IMR-90 (cell line): ENCODE results near the gene TBC1D32. TPM values are rescaled to one million over a fixed set of nuclear protein-coding genes. Genes with fewer than 3 reads are reported as not detected.

Source experiments
- ATAC-seq: fragments of 200-7000 bp; cut with Tn5 transposase; 2 replicates; pipeline ENCODE4 v1.9.1; 2020; ENCODE audit warnings: low read depth, mild to moderate bottlenecking, moderate library complexity
- BruUV-seq: library from RNA; stranded (reverse); fragments of 400-500 nt; replicated peaks from 2 replicates; lab custom pipeline; 2021; lab: Mats Ljungman, UMichigan
- CTCF ChIA-PET: fragments of 300-600 bp; formaldehyde crosslinking; extraction: SDS; loops from one replicate; lab custom pipeline; 2021; ENCODE audit warnings: antibody characterized with exemption; lab: Yijun Ruan, JAX
- POLR2A ChIA-PET: fragments of 300-600 bp; sonication (Branson Sonifier 250); formaldehyde crosslinking; loops from one replicate; lab custom pipeline; 2022; ENCODE audit warnings: antibody characterized with exemption; ENCODE audit not compliant: unreplicated experiment; lab: Charles Lee
- DNase-seq: peaks from one replicate; pipeline ENCODE4 v3.0.0; 2013
- H2AFZ ChIP-seq: replicated peaks from 2 replicates; pipeline ENCODE3; 2013; ENCODE audit warnings: low read length, mild to moderate bottlenecking; ENCODE audit not compliant: poor library complexity
- H2AK5ac ChIP-seq: 2 replicates; pipeline ENCODE4 v1.6.1; 2013; ENCODE audit warnings: low read depth, low read length, inconsistent platforms
- H2AK9ac ChIP-seq: replicated peaks from 2 replicates; pipeline ENCODE3; 2013; ENCODE audit warnings: mild to moderate bottlenecking, low read depth, low read length, moderate library complexity; ENCODE audit not compliant: poor library complexity
- H2BK120ac ChIP-seq: 2 replicates; pipeline ENCODE4 v1.6.1; 2013; ENCODE audit warnings: low read depth, low read length, inconsistent platforms
- H2BK15ac ChIP-seq: 3 replicates; pipeline ENCODE4 v1.6.1; 2013; ENCODE audit warnings: low read depth, low read length, inconsistent platforms
- H2BK20ac ChIP-seq: 2 replicates; pipeline ENCODE4 v1.6.1; 2013; ENCODE audit warnings: low read depth, mild to moderate bottlenecking, inconsistent platforms, low read length, moderate library complexity
- H2BK5ac ChIP-seq: 2 replicates; pipeline ENCODE4 v1.6.1; 2013; ENCODE audit warnings: mild to moderate bottlenecking, low read depth, low read length, inconsistent platforms; ENCODE audit not compliant: poor library complexity, severe bottlenecking
- H3K14ac ChIP-seq: replicated peaks from 2 replicates; pipeline ENCODE4 v1.6.1; 2013; ENCODE audit warnings: low read depth, low read length, inconsistent platforms
- H3K18ac ChIP-seq: 2 replicates; pipeline ENCODE4 v1.6.1; 2013; ENCODE audit warnings: low read depth, low read length, control low read depth
- H3K23ac ChIP-seq: 2 replicates; pipeline ENCODE4 v1.6.1; 2013; ENCODE audit warnings: low read depth, low read length, inconsistent platforms
- H3K27ac ChIP-seq: 2 replicates; pipeline ENCODE4 v1.5.1; 2013; ENCODE audit warnings: mild to moderate bottlenecking, control low read depth, low read length; ENCODE audit not compliant: insufficient read depth
- H3K27me3 ChIP-seq: 2 replicates; pipeline ENCODE4 v1.6.1; 2013; ENCODE audit warnings: low read length; ENCODE audit not compliant: control insufficient read depth, insufficient read depth
- H3K36me3 ChIP-seq: 2 replicates; pipeline ENCODE4 v1.6.1; 2013; ENCODE audit warnings: low read length, mixed read lengths; ENCODE audit not compliant: control insufficient read depth, insufficient read depth
- H3K4ac ChIP-seq: 2 replicates; pipeline ENCODE4 v1.6.1; 2013; ENCODE audit warnings: low read depth, low read length, inconsistent platforms
- H3K4me1 ChIP-seq: 2 replicates; pipeline ENCODE4 v1.6.1; 2013; ENCODE audit warnings: low read length, mixed read lengths; ENCODE audit not compliant: control insufficient read depth, insufficient read depth
- H3K4me2 ChIP-seq: 2 replicates; pipeline ENCODE4 v1.6.1; 2013; ENCODE audit warnings: low read depth, mild to moderate bottlenecking, control low read depth, low read length, moderate library complexity
- H3K4me3 ChIP-seq: 2 replicates; pipeline ENCODE4 v1.5.1; 2013; ENCODE audit warnings: low read depth, mild to moderate bottlenecking, control low read depth, low read length, moderate library complexity; ENCODE audit not compliant: insufficient read depth
- H3K56ac ChIP-seq: 2 replicates; pipeline ENCODE4 v1.6.1; 2013; ENCODE audit warnings: low read length, inconsistent platforms; ENCODE audit not compliant: insufficient read depth; ENCODE audit errors: extremely low read depth
- H3K79me1 ChIP-seq, 2 experiments: 2 replicates each; pipeline ENCODE4 v1.6.1; 2013; ENCODE audit warnings: low read length in 2 of 2, inconsistent platforms in 1 of 2, low read depth in 1 of 2
- H3K9ac ChIP-seq: 2 replicates; pipeline ENCODE4 v1.6.1; 2013; ENCODE audit warnings: low read depth, low read length, control low read depth
- H3K9me1 ChIP-seq: 2 replicates; pipeline ENCODE4 v1.6.1; 2013; ENCODE audit warnings: low read length, inconsistent platforms; ENCODE audit not compliant: insufficient read depth
- H3K9me3 ChIP-seq: 2 replicates; pipeline ENCODE4 v1.6.1; 2013; ENCODE audit warnings: low read length; ENCODE audit not compliant: control insufficient read depth, insufficient read depth
- H4K20me1 ChIP-seq: 2 replicates; pipeline ENCODE4 v1.6.1; 2013; ENCODE audit warnings: low read length, inconsistent platforms; ENCODE audit not compliant: insufficient read depth
- H4K5ac ChIP-seq: 2 replicates; pipeline ENCODE4 v1.6.1; 2013; ENCODE audit warnings: mild to moderate bottlenecking, low read depth, low read length, control low read depth
- H4K8ac ChIP-seq, 2 experiments: 2 replicates each; pipeline ENCODE4 v1.6.1; 2013; ENCODE audit warnings: low read depth in 2 of 2, low read length in 2 of 2, control low read depth in 1 of 2, inconsistent platforms in 1 of 2
- H4K91ac ChIP-seq: 2 replicates; pipeline ENCODE4 v1.6.1; 2013; ENCODE audit warnings: low read depth, low read length, inconsistent platforms; ENCODE audit not compliant: insufficient read depth
- CEBPB ChIP-seq: IDR thresholded peaks from 2 replicates; pipeline ENCODE4 v1.6.1; 2012; ENCODE audit warnings: low read depth, low read length, improper control_type of control experiment
- CHD1 ChIP-seq: IDR thresholded peaks from 2 replicates; pipeline ENCODE4 v1.6.1; 2012; ENCODE audit warnings: low read depth, low read length, improper control_type of control experiment
- CTCF ChIP-seq: conservative IDR thresholded peaks from 2 replicates; pipeline ENCODE4 v1.5.1; 2012; ENCODE audit warnings: mild to moderate bottlenecking, low read depth, low read length, improper control_type of control experiment
- ELK1 ChIP-seq: fragments of 150-350 bp; IDR thresholded peaks from 2 replicates; pipeline ENCODE4 v1.6.1; 2016; ENCODE audit warnings: low read depth, mild to moderate bottlenecking, low read length, moderate library complexity, borderline replicate concordance
- FOS ChIP-seq: fragments of 150-350 bp; IDR thresholded peaks from 2 replicates; pipeline ENCODE4 v1.6.1; 2016; ENCODE audit warnings: low read depth, low read length
- MAFK ChIP-seq: IDR thresholded peaks from 2 replicates; pipeline ENCODE4 v1.6.1; 2012; ENCODE audit warnings: low read depth, low read length, improper control_type of control experiment
- MXI1 ChIP-seq: IDR thresholded peaks from 2 replicates; pipeline ENCODE4 v1.6.1; 2012; ENCODE audit warnings: low read depth, mild to moderate bottlenecking, low read length, moderate library complexity, borderline replicate concordance
- NFE2L2 ChIP-seq: fragments of 150-350 bp; IDR thresholded peaks from 2 replicates; pipeline ENCODE4 v1.6.1; 2016; ENCODE audit warnings: low read depth, mild to moderate bottlenecking, low read length
- POLR2A ChIP-seq: IDR thresholded peaks from 2 replicates; pipeline ENCODE4 v1.6.1; 2012; ENCODE audit warnings: mild to moderate bottlenecking, low read depth, low read length
- RAD21 ChIP-seq: IDR thresholded peaks from 2 replicates; pipeline ENCODE4 v1.6.1; 2012; ENCODE audit warnings: low read length, improper control_type of control experiment
- RCOR1 ChIP-seq: IDR thresholded peaks from 2 replicates; pipeline ENCODE4 v1.6.1; 2012; ENCODE audit warnings: mild to moderate bottlenecking, low read length, improper control_type of control experiment; ENCODE audit not compliant: insufficient replicate concordance
- RFX5 ChIP-seq: IDR thresholded peaks from 2 replicates; pipeline ENCODE4 v1.8.0; 2012; ENCODE audit warnings: low read depth, mild to moderate bottlenecking, low read length, moderate library complexity
- SMC3 ChIP-seq: fragments of 150-350 bp; IDR thresholded peaks from 2 replicates; pipeline ENCODE4 v1.6.1; 2016; ENCODE audit warnings: low read depth, mild to moderate bottlenecking, antibody characterized with exemption, low read length, moderate library complexity
- dilution Hi-C: fragments of 300-500 bp; cut with HindIII; formaldehyde crosslinking; loops from one replicate; pipeline ENCODE4 v1.14.3; 2018; ENCODE audit warnings: low sequenced_read_pairs; ENCODE audit not compliant: unreplicated experiment
- in situ Hi-C: fragments of 300-500 bp; cut with MboI; formaldehyde crosslinking; loops from 3 replicates; pipeline ENCODE4 v1.14.3; 2019; ENCODE audit warnings: low sequenced_read_pairs, inconsistent platforms, mixed read lengths
- intact Hi-C: fragments of 100-400 bp; cut with micrococcal nuclease; formaldehyde crosslinking; loops from 2 replicates; pipeline ENCODE4 v1.10.0; 2022
- polyA plus RNA-seq, 3 experiments: library from polyadenylated mRNA; depleted of rRNA; stranded (reverse); fragments of >200 nt; gene quantifications; 2 replicates each; pipeline ENCODE4 v1.2.3, GENCODE V29; 2012; ENCODE audit warnings: low replicate concordance in 1 of 3
- total RNA-seq: library from RNA; depleted of rRNA; stranded (reverse); fragments of >200 nt; gene quantifications from 2 replicates; pipeline ENCODE4 v1.2.3, GENCODE V29; 2012
- TF ChIP-seq, protein P1 (sequence below): fragments of 150-350 bp; IDR thresholded peaks from 2 replicates; pipeline ENCODE4 v1.6.1; 2017; ENCODE audit warnings: mild to moderate bottlenecking, antibody characterized with exemption, low read length, low read depth

Gene TBC1D32
- total and polyA plus RNA-seq, 2 of the 4 experiments (the other 2 are of a cell fraction), result 3.0 to 7.2 TPM

GRCh38 chr6:121158891-121159290 lies 175.4 kb downstream of the TBC1D32 start:
- Histone ChIP-seq H2AK5ac (no peak overlapping the region), H2BK120ac (no peak overlapping the region), H3K23ac (no peak overlapping the region), H3K4me3 (no peak overlapping the region), H2BK15ac (no peak overlapping the region), H3K79me1 (no peaks in the 10 kb centered on the region), H3K27ac (no peak overlapping the region), H4K91ac (no peak overlapping the region), H3K56ac (no peak overlapping the region), H3K4ac (no peak overlapping the region), H2BK5ac (no peak overlapping the region), H3K36me3 (no peaks in the 10 kb centered on the region), H2BK20ac (no peak overlapping the region), H2AFZ (no peak overlapping the region), H3K4me1 (no peaks in the 10 kb centered on the region; the same call in 1 of the 2 replicates), H4K20me1 (no peaks in the 10 kb centered on the region), H2AK9ac (no peak overlapping the region), H3K27me3 (no peaks in the 10 kb centered on the region), H4K5ac (no peak overlapping the region), H3K18ac (no peak overlapping the region), H3K14ac (no peak overlapping the region), H3K9me1 (no peaks in the 10 kb centered on the region), H3K4me2 (no peak overlapping the region), H3K9ac (no peak overlapping the region), H4K8ac (no peak overlapping the region), H3K9me3 (no peaks in the 10 kb centered on the region; the same call in 1 of the 2 replicates)
- dilution Hi-C loops (no loop called here), in situ Hi-C loops (no loop called here), intact Hi-C loops (no loop called here)
- ATAC-seq, result peak; percentile 69
- BruUV-seq, result no TSS peak
- ChIA-PET POLR2A (no interaction called here), CTCF (no interaction called here)
- no peak for TF ChIP-seq FOS
- TF ChIP-seq ELK1, result no peak
- no peak for TF ChIP-seq RFX5
- no peak for TF ChIP-seq RCOR1
- no peak for TF ChIP-seq SMC3
- TF ChIP-seq, protein P1, sequence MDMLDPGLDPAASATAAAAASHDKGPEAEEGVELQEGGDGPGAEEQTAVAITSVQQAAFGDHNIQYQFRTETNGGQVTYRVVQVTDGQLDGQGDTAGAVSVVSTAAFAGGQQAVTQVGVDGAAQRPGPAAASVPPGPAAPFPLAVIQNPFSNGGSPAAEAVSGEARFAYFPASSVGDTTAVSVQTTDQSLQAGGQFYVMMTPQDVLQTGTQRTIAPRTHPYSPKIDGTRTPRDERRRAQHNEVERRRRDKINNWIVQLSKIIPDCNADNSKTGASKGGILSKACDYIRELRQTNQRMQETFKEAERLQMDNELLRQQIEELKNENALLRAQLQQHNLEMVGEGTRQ, result no peak
- no peak for TF ChIP-seq CTCF
- no peak for TF ChIP-seq RAD21
- no peak for TF ChIP-seq MXI1
- no peak for TF ChIP-seq CHD1
- TF ChIP-seq CEBPB, result no peak
- no peak for TF ChIP-seq POLR2A
- no peak for TF ChIP-seq MAFK
- no peak for TF ChIP-seq NFE2L2
- no peak for DNase-seq
